ENCODE results near the gene JAZF1. TPM values are rescaled to one million over a fixed set of nuclear protein-coding genes. Genes with fewer than 3 reads are reported as not detected.

Gene JAZF1
- total RNA-seq, 1 experiment from 2014 or later = 3.4 TPM

- ChIA-PET CTCF (no interaction called here), RAD21 (ENCODE audit: low non-redundant PET in 1 of 2, low total read pairs in 2 of 2, uncharacterized antibody in 2 of 2, unreplicated experiment in 2 of 2) (no interaction called here), POLR2A (no interaction called here)
- TF ChIP-seq EZH2phosphoT487 (IDR thresholded peaks at IDR 0.05; ENCODE audit: borderline replicate concordance) (no peak), EGR1 (IDR thresholded peaks at IDR 0.05; ENCODE audit: low read depth) (no peak), ZNF274 (IDR thresholded peaks at IDR 0.05; ENCODE audit: low read depth, low read length) (no peak), ATF3 (IDR thresholded peaks at IDR 0.05) (no peak), MAX (IDR thresholded peaks at IDR 0.05) (no peak), RAD21 (IDR thresholded peaks at IDR 0.05; ENCODE audit: low read depth) (no peak), SRF (IDR thresholded peaks at IDR 0.05; ENCODE audit: low read depth) (no peak), TCF7L2 (IDR thresholded peaks at IDR 0.05; ENCODE audit: borderline replicate concordance, extremely low read depth, insufficient read depth, insufficient read length) (no peak)
- TF ChIP-seq, protein P1, sequence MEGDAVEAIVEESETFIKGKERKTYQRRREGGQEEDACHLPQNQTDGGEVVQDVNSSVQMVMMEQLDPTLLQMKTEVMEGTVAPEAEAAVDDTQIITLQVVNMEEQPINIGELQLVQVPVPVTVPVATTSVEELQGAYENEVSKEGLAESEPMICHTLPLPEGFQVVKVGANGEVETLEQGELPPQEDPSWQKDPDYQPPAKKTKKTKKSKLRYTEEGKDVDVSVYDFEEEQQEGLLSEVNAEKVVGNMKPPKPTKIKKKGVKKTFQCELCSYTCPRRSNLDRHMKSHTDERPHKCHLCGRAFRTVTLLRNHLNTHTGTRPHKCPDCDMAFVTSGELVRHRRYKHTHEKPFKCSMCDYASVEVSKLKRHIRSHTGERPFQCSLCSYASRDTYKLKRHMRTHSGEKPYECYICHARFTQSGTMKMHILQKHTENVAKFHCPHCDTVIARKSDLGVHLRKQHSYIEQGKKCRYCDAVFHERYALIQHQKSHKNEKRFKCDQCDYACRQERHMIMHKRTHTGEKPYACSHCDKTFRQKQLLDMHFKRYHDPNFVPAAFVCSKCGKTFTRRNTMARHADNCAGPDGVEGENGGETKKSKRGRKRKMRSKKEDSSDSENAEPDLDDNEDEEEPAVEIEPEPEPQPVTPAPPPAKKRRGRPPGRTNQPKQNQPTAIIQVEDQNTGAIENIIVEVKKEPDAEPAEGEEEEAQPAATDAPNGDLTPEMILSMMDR (IDR thresholded peaks at IDR 0.05 in 2 of 3, conservative IDR thresholded peaks at IDR 0.05 in 1 of 3; ENCODE audit: borderline replicate concordance in 1 of 3, insufficient read depth in 1 of 3, low read depth in 2 of 3, low read length in 2 of 3) = no peak
- BruUV-seq (replicated peaks) = no TSS peak
- Histone ChIP-seq H3K36me3 (ENCODE audit: control insufficient read depth in 1 of 2, insufficient read depth in 2 of 2, low read length in 2 of 2) (no peaks in the 10 kb centered on the region), H3K9me3 (ENCODE audit: control insufficient read depth in 1 of 2, insufficient read depth in 1 of 2, low read depth in 1 of 2, low read length in 2 of 2) (no peaks in the 10 kb centered on the region), H3K27me3 (ENCODE audit: insufficient read depth, low read length) (no peaks in the 10 kb centered on the region), H3K9me2 (ENCODE audit: insufficient read depth) (no peaks in the 10 kb centered on the region), H3K27ac (ENCODE audit: low read depth, low read length) (no peak overlapping the region), H4K20me1 (ENCODE audit: insufficient read depth) (no peaks in the 10 kb centered on the region), H3K4me1 (ENCODE audit: control insufficient read depth in 1 of 2, insufficient read depth in 2 of 2, low read length in 2 of 2) (no peaks in the 10 kb centered on the region), H3K79me2 (ENCODE audit: insufficient read depth, low read length) (no peaks in the 10 kb centered on the region), H3K9ac (ENCODE audit: low read length) (no peak overlapping the region), H2AFZ (ENCODE audit: low read depth, low read length, poor library complexity, severe bottlenecking) (no peak overlapping the region), H3K4me2 (ENCODE audit: low read length) (no peak overlapping the region), H3K4me3 (replicated peaks in 1 of 2; ENCODE audit: low read depth in 1 of 2, low read length in 2 of 2) (no peak overlapping the region)
- DNase-seq (ENCODE audit: low read depth, low spot score) (no peak), ATAC-seq (no peak)
- intact Hi-C loops (cut with micrococcal nuclease) = no loop called here
These were observed 316.7 kb downstream of the JAZF1 start for GRCh38 chr7:27863880-27864279.
